Upper lobe of left lung (tissue), 4 donors: ENCODE measurements around the gene UBE2I.

Source experiments
- EP300 ChIP-seq, 4 donors: sonication (generic); formaldehyde crosslinking; IDR thresholded peaks; one replicate each; pipeline ENCODE4 v1.5.1; 2017; ENCODE audit warnings: antibody characterized with exemption in 4 of 4, control low read depth in 2 of 4
- TF ChIP-seq, protein P1 (sequence below), 6 experiments: fragments of 450-650 bp in 4 of 6; fragments of 200-600 bp in 2 of 6; sonication (generic) in 2 of 6; IDR thresholded peaks; one replicate each; pipeline ENCODE4 v1.5.1; 2016 to 2019; ENCODE audit warnings: antibody characterized with exemption in 6 of 6

DNA sequence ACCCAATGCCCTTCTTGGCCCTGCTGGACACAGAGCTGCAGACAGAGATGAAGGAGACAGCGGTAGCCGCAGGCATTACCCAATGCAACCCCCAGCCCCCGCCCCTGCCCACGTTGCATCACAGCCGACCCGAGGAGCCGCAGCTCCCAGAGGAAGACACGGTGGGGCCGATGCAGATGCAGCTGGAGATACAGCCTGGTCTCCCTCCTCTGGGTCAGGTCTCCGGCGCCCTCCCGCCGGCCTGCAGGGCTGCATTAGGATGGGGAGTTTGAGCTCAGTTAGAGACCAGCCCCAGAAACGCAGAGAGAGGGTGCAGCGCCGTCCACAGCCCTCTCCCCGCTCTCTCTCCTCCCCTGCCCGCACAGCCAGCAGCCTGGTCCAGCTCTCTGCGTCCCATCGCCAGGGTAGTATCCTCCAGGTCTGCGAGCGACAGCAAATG, 19.4 kb upstream of the UBE2I start:
- TF ChIP-seq, protein P1, sequence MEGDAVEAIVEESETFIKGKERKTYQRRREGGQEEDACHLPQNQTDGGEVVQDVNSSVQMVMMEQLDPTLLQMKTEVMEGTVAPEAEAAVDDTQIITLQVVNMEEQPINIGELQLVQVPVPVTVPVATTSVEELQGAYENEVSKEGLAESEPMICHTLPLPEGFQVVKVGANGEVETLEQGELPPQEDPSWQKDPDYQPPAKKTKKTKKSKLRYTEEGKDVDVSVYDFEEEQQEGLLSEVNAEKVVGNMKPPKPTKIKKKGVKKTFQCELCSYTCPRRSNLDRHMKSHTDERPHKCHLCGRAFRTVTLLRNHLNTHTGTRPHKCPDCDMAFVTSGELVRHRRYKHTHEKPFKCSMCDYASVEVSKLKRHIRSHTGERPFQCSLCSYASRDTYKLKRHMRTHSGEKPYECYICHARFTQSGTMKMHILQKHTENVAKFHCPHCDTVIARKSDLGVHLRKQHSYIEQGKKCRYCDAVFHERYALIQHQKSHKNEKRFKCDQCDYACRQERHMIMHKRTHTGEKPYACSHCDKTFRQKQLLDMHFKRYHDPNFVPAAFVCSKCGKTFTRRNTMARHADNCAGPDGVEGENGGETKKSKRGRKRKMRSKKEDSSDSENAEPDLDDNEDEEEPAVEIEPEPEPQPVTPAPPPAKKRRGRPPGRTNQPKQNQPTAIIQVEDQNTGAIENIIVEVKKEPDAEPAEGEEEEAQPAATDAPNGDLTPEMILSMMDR (IDR thresholded peaks at IDR 0.05): no peak
- TF ChIP-seq EP300 (IDR thresholded peaks at IDR 0.05): no peak
